Activated CD8-positive, alpha-beta memory T cell treated with anti-CD3 and anti-CD28 coated beads for 24 hours (primary cell): ENCODE results near the gene CFAP54.
A peak's percentile ranks its signal among the peaks of the same experiment; 100 is the strongest.

Experiments
- DNase-seq: peaks from one replicate; pipeline ENCODE4 v3.0.0-alpha.2; 2020

CFAP54 gene

GRCh38 chr12:96906849-96907670, 417.7 kb downstream of the CFAP54 start, which contains the start of gene NEDD1:
Gene NEDD1, plus strand, starts transcription at chr12:96907257. Its CDS starts 2,503 bp downstream, at chr12:96909760.
- peak; percentile 94 for DNase-seq

GRCh38 chr12:96907671-96908422, 418.5 kb downstream of the CFAP54 start:
- peak; percentile 66 for DNase-seq

- no peak for DNase-seq
These were observed 419.0 kb downstream of the CFAP54 start for GRCh38 chr12:96908423-96908675.

- no peak for DNase-seq
These were observed 422.9 kb downstream of the CFAP54 start for GRCh38 chr12:96912261-96912660.

- DNase-seq: no peak
These were observed 423.6 kb downstream of the CFAP54 start for GRCh38 chr12:96912943-96913342.

GRCh38 chr12:96919510-96920210, 430.3 kb downstream of the CFAP54 start:
- no peak for DNase-seq
